ENCODE measurements around the gene EDARADD.

Gene EDARADD

GRCh38 chr1:236392182-236392581 lies 1.9 kb upstream of the EDARADD start:
- H3K4me2 ChIP-seq (ENCODE audit: low read length): no peak overlapping the region
- H3K36me3 ChIP-seq (ENCODE audit: insufficient read depth, low read length): no peaks in the 10 kb centered on the region
- no peak overlapping the region for H3K27ac ChIP-seq (ENCODE audit: low read depth, low read length, poor library complexity, severe bottlenecking)
- no peaks in the 10 kb centered on the region for H3F3A ChIP-seq (ENCODE audit: insufficient read depth, low read length)
- no peak overlapping the region for H3K9ac ChIP-seq (ENCODE audit: low read length)
- no peaks in the 10 kb centered on the region for H3K9me2 ChIP-seq (ENCODE audit: low read depth, low read length)
- TF ChIP-seq EZH2 (IDR thresholded peaks at IDR 0.05; ENCODE audit: borderline replicate concordance, low read length): no peak
- TF ChIP-seq, protein P1, sequence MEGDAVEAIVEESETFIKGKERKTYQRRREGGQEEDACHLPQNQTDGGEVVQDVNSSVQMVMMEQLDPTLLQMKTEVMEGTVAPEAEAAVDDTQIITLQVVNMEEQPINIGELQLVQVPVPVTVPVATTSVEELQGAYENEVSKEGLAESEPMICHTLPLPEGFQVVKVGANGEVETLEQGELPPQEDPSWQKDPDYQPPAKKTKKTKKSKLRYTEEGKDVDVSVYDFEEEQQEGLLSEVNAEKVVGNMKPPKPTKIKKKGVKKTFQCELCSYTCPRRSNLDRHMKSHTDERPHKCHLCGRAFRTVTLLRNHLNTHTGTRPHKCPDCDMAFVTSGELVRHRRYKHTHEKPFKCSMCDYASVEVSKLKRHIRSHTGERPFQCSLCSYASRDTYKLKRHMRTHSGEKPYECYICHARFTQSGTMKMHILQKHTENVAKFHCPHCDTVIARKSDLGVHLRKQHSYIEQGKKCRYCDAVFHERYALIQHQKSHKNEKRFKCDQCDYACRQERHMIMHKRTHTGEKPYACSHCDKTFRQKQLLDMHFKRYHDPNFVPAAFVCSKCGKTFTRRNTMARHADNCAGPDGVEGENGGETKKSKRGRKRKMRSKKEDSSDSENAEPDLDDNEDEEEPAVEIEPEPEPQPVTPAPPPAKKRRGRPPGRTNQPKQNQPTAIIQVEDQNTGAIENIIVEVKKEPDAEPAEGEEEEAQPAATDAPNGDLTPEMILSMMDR (IDR thresholded peaks at IDR 0.05; ENCODE audit: low read length): no peak
- no peaks in the 10 kb centered on the region for H3K79me2 ChIP-seq (ENCODE audit: insufficient read depth, low read length)
- no peak overlapping the region for H3K4me3 ChIP-seq (ENCODE audit: low read depth, low read length, poor library complexity, severe bottlenecking)
- H4K20me1 ChIP-seq (ENCODE audit: insufficient read depth, low read length): no peaks in the 10 kb centered on the region
- H3K4me1 ChIP-seq (ENCODE audit: insufficient read depth, low read length, severe bottlenecking): no peaks in the 10 kb centered on the region
- no peak overlapping the region for H2AFZ ChIP-seq (ENCODE audit: low read length)
- H3K27me3 ChIP-seq (ENCODE audit: insufficient read depth, low read length): no peaks in the 10 kb centered on the region; the same call in 1 of the 2 replicates
- H3K9me3 ChIP-seq (ENCODE audit: low read length): no peaks in the 10 kb centered on the region

- H3K36me3 ChIP-seq (ENCODE audit: insufficient read depth, low read length): no peaks in the 10 kb centered on the region
- no peaks in the 10 kb centered on the region for H3K9me3 ChIP-seq (ENCODE audit: low read length)
- H3K9ac ChIP-seq (ENCODE audit: low read length): no peak overlapping the region
- H3K4me1 ChIP-seq (ENCODE audit: insufficient read depth, low read length, severe bottlenecking): no peaks in the 10 kb centered on the region
- no peaks in the 10 kb centered on the region for H3K9me2 ChIP-seq (ENCODE audit: low read depth, low read length)
- H3K27ac ChIP-seq (ENCODE audit: low read depth, low read length, poor library complexity, severe bottlenecking): no peak overlapping the region
- H3K4me3 ChIP-seq (ENCODE audit: low read depth, low read length, poor library complexity, severe bottlenecking): no peak overlapping the region
- no peaks in the 10 kb centered on the region for H3F3A ChIP-seq (ENCODE audit: insufficient read depth, low read length)
- H3K4me2 ChIP-seq (ENCODE audit: low read length): no peak overlapping the region
- no peaks in the 10 kb centered on the region for H4K20me1 ChIP-seq (ENCODE audit: insufficient read depth, low read length)
- no peaks in the 10 kb centered on the region for H3K79me2 ChIP-seq (ENCODE audit: insufficient read depth, low read length)
- no peaks in the 10 kb centered on the region; the same call in 1 of the 2 replicates for H3K27me3 ChIP-seq (ENCODE audit: insufficient read depth, low read length)
- H2AFZ ChIP-seq (ENCODE audit: low read length): no peak overlapping the region
- no peak for TF ChIP-seq EZH2 (IDR thresholded peaks at IDR 0.05; ENCODE audit: borderline replicate concordance, low read length)
- TF ChIP-seq, protein P1 (IDR thresholded peaks at IDR 0.05; ENCODE audit: low read length): no peak
Observed at GRCh38 chr1:236394879-236395229, 768 bp downstream of the EDARADD start.

GRCh38 chr1:236395230-236395946 lies 1.3 kb downstream of the EDARADD start:
- Histone ChIP-seq H3K9ac (ENCODE audit: low read length) (no peak overlapping the region), H4K20me1 (ENCODE audit: insufficient read depth, low read length) (no peaks in the 10 kb centered on the region), H3K27me3 (ENCODE audit: insufficient read depth, low read length) (no peaks in the 10 kb centered on the region; the same call in 1 of the 2 replicates), H3K4me3 (ENCODE audit: low read depth, low read length, poor library complexity, severe bottlenecking) (no peak overlapping the region), H3F3A (ENCODE audit: insufficient read depth, low read length) (no peaks in the 10 kb centered on the region), H3K9me3 (ENCODE audit: low read length) (no peaks in the 10 kb centered on the region), H2AFZ (ENCODE audit: low read length) (no peak overlapping the region), H3K9me2 (ENCODE audit: low read depth, low read length) (no peaks in the 10 kb centered on the region), H3K27ac (ENCODE audit: low read depth, low read length, poor library complexity, severe bottlenecking) (no peak overlapping the region), H3K36me3 (ENCODE audit: insufficient read depth, low read length) (no peaks in the 10 kb centered on the region), H3K4me2 (ENCODE audit: low read length) (no peak overlapping the region), H3K79me2 (ENCODE audit: insufficient read depth, low read length) (no peaks in the 10 kb centered on the region), H3K4me1 (ENCODE audit: insufficient read depth, low read length, severe bottlenecking) (no peaks in the 10 kb centered on the region)
- no peak for TF ChIP-seq EZH2 (IDR thresholded peaks at IDR 0.05; ENCODE audit: borderline replicate concordance, low read length)
- TF ChIP-seq, protein P1 (IDR thresholded peaks at IDR 0.05; ENCODE audit: low read length): no peak

Measured in OCI-LY1 (cell line).